Loucy (cell line): ENCODE measurements around the gene PRAMEF17.
"Not testable (repeated sequence)": the region's sequence is repeated elsewhere in the genome, so short reads cannot be mapped to it uniquely, and the experiment has no call there.

ENCODE experiments used
- EZH2phosphoT487 ChIP-seq: fragments of 200-600 bp; IDR thresholded peaks from 2 replicates; pipeline ENCODE4 v1.6.1; 2018; ENCODE audit warnings: antibody characterized with exemption, mild to moderate bottlenecking, moderate library complexity, borderline replicate concordance
- TF ChIP-seq, protein P1 (sequence below): fragments of 200-600 bp; sonication (generic); conservative IDR thresholded peaks from 2 replicates; pipeline ENCODE4 v1.5.1; 2014; ENCODE audit warnings: mild to moderate bottlenecking, antibody characterized with exemption, low read length

DNA sequence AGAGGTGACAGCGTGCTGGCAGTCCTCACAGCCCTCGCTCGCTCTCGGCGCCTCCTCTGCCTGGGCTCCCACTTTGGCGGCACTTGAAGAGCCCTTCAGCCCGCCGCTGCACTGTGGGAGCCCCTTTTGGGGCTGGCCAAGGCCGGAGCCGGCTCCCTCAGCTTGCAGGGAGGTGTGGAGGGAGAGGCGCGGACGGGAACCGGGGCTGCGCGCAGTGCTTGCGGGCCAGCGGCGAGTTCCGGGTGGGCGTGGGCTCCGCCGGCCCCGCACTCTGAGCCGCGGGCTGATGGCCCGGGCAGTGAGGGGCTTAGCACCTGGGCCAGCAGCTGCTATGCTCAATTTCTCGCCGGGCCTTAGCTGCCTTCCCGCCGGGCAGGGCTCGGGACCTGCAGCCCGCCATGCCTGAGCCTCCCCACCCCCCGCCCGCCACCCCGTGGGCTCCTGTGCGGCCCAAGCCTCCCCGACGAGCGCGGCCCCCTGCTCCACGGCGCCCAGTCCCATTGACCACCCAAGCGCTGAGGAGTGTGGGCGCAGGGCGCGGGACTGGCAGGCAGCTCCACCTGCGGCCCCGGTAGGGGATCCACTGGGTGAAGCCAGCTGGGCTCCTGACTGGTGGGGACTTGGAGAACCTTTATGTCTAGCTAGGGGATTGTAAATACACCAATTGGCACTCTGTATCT lies 49.8 kb downstream of the PRAMEF17 start:
- TF ChIP-seq, protein P1, sequence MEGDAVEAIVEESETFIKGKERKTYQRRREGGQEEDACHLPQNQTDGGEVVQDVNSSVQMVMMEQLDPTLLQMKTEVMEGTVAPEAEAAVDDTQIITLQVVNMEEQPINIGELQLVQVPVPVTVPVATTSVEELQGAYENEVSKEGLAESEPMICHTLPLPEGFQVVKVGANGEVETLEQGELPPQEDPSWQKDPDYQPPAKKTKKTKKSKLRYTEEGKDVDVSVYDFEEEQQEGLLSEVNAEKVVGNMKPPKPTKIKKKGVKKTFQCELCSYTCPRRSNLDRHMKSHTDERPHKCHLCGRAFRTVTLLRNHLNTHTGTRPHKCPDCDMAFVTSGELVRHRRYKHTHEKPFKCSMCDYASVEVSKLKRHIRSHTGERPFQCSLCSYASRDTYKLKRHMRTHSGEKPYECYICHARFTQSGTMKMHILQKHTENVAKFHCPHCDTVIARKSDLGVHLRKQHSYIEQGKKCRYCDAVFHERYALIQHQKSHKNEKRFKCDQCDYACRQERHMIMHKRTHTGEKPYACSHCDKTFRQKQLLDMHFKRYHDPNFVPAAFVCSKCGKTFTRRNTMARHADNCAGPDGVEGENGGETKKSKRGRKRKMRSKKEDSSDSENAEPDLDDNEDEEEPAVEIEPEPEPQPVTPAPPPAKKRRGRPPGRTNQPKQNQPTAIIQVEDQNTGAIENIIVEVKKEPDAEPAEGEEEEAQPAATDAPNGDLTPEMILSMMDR = not testable (repeated sequence)
- not testable (repeated sequence) for TF ChIP-seq EZH2phosphoT487
